Lower leg skin (tissue), 4 donors: ENCODE results near the gene OR52N5. TPM values are rescaled to one million over a fixed set of nuclear protein-coding genes. Genes with fewer than 3 reads are reported as not detected.

Source experiments
- DNase-seq, 2 donors: peaks; one replicate each; pipeline ENCODE4 v3.0.0-alpha.2; 2019; ENCODE audit warnings: low spot score in 2 of 2
- H3K4me3 ChIP-seq: fragments of 200-600 bp; sonication (generic); 2 replicates; pipeline ENCODE4 v1.5.1; 2017; ENCODE audit warnings: mild to moderate bottlenecking, low read depth; ENCODE audit not compliant: poor library complexity, severe bottlenecking
- CTCF ChIP-seq, 3 donors: fragments of 450-650 bp; IDR thresholded peaks; one replicate each; pipeline ENCODE4 v1.5.1; 2016; ENCODE audit warnings: antibody characterized with exemption in 3 of 3, mild to moderate bottlenecking in 3 of 3, moderate library complexity in 2 of 3
- POLR2A ChIP-seq, 2 donors: fragments of 450-650 bp; IDR thresholded peaks; one replicate each; pipeline ENCODE4 v1.6.1; 2016 to 2017; ENCODE audit warnings: antibody characterized with exemption in 2 of 2, mild to moderate bottlenecking in 1 of 2, moderate library complexity in 1 of 2
- WGBS, 2 donors: methylation state at CpG; one replicate each; pipeline ENCODE4 v1.1.5; 2018; 5-methylcytosine and 5-hydroxymethylcytosine counted together
- intact Hi-C: fragments of 100-400 bp; cut with DNase I; formaldehyde crosslinking; loops from one replicate; pipeline ENCODE4 v1.15.0; 2023; ENCODE audit warnings: low total_unique reads
- total RNA-seq, 4 donors: library from RNA; depleted of rRNA; stranded (reverse); fragments of >200 nt; gene quantifications; one replicate each; pipeline ENCODE4 v1.1.0, GENCODE V29; 2016

Gene OR52N5
- total RNA-seq, 4 donors from 2014 or later: not detected

- no peak for TF ChIP-seq POLR2A (IDR thresholded peaks at IDR 0.05)
- no peak for TF ChIP-seq CTCF (IDR thresholded peaks at IDR 0.05)
- H3K4me3 ChIP-seq: no peak within 1 kb of the TSS
- 57 to 64% methylated on average over 3 of the region's 3 CpGs for WGBS, 2 donors
- intact Hi-C loops: no loop called here
- DNase-seq: no peak
These were observed 8.0 kb upstream of the OR52N5 start, which contains the start of gene OR52N1 for GRCh38 chr11:5791165-5791564. Gene OR52N1, minus strand, starts transcription at chr11:5791265. Its CDS starts 2,449 bp downstream, at chr11:5788816.

DNA sequence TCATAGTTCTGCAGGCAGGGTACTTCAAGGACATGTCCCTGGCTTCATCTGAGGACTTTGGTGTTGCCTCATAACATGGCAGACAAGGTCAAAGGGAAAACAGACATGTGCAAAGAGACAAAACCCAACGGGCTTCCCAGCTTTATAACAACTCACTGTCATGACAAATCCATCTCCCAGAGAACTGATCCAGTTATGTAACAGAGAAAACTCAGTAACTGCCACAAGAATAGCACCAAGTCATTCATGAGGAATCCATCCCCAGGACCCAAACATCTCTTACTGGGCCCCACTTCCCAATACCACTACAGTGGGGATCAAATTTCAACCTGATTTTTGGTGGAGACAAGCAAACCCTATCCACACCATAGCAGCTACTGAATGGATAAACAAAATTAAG is 16.1 kb downstream of the OR52N5 start:
- intact Hi-C loops: no loop called here
- DNase-seq: no peak
- WGBS, 2 donors: 46 to 55% methylated on average over 1 of the region's 1 CpG
- TF ChIP-seq POLR2A (IDR thresholded peaks at IDR 0.05): no peak
- TF ChIP-seq CTCF (IDR thresholded peaks at IDR 0.05): no peak
- no peak overlapping the region for H3K4me3 ChIP-seq

DNA sequence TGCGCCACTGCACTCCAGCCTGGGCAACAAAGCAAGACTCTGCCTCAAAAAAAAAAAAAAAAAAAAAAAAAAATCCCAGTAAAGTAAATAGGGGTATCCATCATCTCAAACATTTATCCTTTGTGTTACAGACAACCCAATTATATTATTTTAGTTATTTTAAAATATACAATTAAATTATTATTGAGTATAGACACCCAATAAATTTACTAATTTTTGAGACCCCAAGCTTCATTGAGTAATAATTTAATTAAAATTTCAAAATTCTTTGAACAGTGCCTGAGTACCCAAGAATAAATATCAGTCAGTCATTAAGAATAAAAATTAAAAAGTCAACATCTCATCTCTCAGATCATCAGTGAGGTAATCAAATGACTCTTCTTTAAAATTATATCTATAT is 29.2 kb downstream of the OR52N5 start, which contains the start of gene OR52N4:
Gene OR52N4, plus strand, starts transcription at position 301 of the 400 bp plus-strand sequence. CDS start 498 bp downstream, outside the sequence.
- 86 to 94% methylated on average over 1 of the region's 1 CpG for WGBS, 2 donors
- intact Hi-C loops: no loop called here
- no peak within 1 kb of the TSS for H3K4me3 ChIP-seq
- no peak for DNase-seq
- TF ChIP-seq POLR2A (IDR thresholded peaks at IDR 0.05) (no peak), CTCF (IDR thresholded peaks at IDR 0.05) (no peak)

- no peak for DNase-seq
- no peak overlapping the region for H3K4me3 ChIP-seq
- no peak for TF ChIP-seq CTCF (IDR thresholded peaks at IDR 0.05)
- no peak for TF ChIP-seq POLR2A (IDR thresholded peaks at IDR 0.05)
- 77 to 82% methylated on average over 3 of the region's 3 CpGs for WGBS, 2 donors
- intact Hi-C loops: no loop called here
These were observed 33.3 kb downstream of the OR52N5 start for GRCh38 chr11:5749836-5750235.

DNA sequence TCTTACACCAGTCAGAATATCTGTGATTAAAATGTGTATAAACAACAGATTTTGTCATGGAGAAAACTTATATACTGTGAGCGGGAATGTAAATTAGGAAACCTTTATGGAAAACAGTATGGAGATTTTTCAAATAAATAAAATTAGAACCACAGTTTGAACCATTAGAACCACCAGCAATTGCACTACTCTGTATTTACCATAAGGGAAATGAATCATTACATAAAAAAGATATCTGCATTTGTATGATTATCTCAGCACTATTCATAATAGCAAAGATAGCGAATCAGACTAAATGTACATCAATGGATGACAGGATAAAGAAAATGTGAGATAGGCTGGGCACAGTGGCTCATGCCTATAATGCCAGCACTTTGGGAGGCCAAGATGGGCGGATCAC is 36.5 kb downstream of the OR52N5 start:
- 71 to 99% methylated on average over 2 to 3 of the region's 3 CpGs for WGBS, 2 donors
- TF ChIP-seq POLR2A (IDR thresholded peaks at IDR 0.05) (no peak), CTCF (IDR thresholded peaks at IDR 0.05) (no peak)
- DNase-seq: no peak
- H3K4me3 ChIP-seq: no peak overlapping the region
- intact Hi-C loops: no loop called here

DNA sequence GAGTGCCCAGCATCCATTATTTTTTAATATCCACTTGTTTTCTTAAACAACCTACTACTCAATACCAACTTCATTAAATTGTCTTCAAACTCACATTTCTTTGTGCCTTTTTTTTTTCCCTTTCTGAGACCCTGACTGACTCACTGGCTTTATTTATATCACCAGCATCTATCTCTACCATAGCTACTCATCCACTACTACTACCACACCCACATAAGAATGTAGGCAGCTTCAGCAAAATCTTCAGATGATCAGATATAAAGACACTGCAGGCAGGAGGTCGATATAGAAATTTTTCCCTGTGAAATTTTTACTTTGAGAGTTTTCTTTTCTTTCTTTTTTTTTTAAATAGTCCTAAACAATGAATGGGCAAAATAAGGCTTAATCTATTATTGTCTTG is 44.7 kb downstream of the OR52N5 start:
- no peak for DNase-seq
- no peak overlapping the region for H3K4me3 ChIP-seq
- TF ChIP-seq POLR2A (IDR thresholded peaks at IDR 0.05) (no peak), CTCF (IDR thresholded peaks at IDR 0.05) (no peak)
- intact Hi-C loops: no loop called here
- 50 to 59% methylated on average over 1 of the region's 1 CpG for WGBS, 2 donors
